ENCODE results near the gene HERPUD2. TPM values are rescaled to one million over a fixed set of nuclear protein-coding genes. Genes with fewer than 3 reads are reported as not detected.
"Not testable (repeated sequence)": the region's sequence is repeated elsewhere in the genome, so short reads cannot be mapped to it uniquely, and the experiment has no call there.

The HERPUD2 gene
- total RNA-seq, 1 donor from 2014 or later = 31.8 TPM

- Mint-ChIP-seq H3K9me3 (ENCODE audit: unreplicated experiment) (no peaks in the 10 kb centered on the region), H3K4me1 (ENCODE audit: unreplicated experiment) (peaks cover 61% of the 10 kb centered on the region), H3K27me3 (ENCODE audit: unreplicated experiment) (no peaks in the 10 kb centered on the region), H3K4me3 (ENCODE audit: unreplicated experiment) (peak overlapping the region; percentile 90), H3K27ac (ENCODE audit: unreplicated experiment) (peak overlapping the region; percentile 94), H3K36me3 (ENCODE audit: unreplicated experiment) (peaks cover 18% of the 10 kb centered on the region)
- no peak for DNase-seq (ENCODE audit: extremely low spot score, unreplicated experiment)
- no peak for TF ChIP-seq CTCF (IDR thresholded peaks at IDR 0.05)
Observed at GRCh38 chr7:35695473-35695850, 527 bp upstream of the HERPUD2 start.

- no peak for TF ChIP-seq CTCF (IDR thresholded peaks at IDR 0.05)
- no peaks in the 10 kb centered on the region for H3K27me3 Mint-ChIP-seq (ENCODE audit: unreplicated experiment)
- H3K4me3 Mint-ChIP-seq (ENCODE audit: unreplicated experiment) = peak overlapping the region; percentile 90
- H3K4me1 Mint-ChIP-seq (ENCODE audit: unreplicated experiment) = peaks cover 68% of the 10 kb centered on the region
- peaks cover 21% of the 10 kb centered on the region for H3K36me3 Mint-ChIP-seq (ENCODE audit: unreplicated experiment)
- peak overlapping the region; percentile 78 for H3K27ac Mint-ChIP-seq (ENCODE audit: unreplicated experiment)
- DNase-seq (ENCODE audit: extremely low spot score, unreplicated experiment) = no peak
- no peaks in the 10 kb centered on the region for H3K9me3 Mint-ChIP-seq (ENCODE audit: unreplicated experiment)
Observed at GRCh38 chr7:35694161-35694783, 663 bp downstream of the HERPUD2 start.

GRCh38 chr7:35691827-35692307 is 3.1 kb downstream of the HERPUD2 start:
- TF ChIP-seq CTCF (IDR thresholded peaks at IDR 0.05) = no peak
- Mint-ChIP-seq H3K9me3 (ENCODE audit: unreplicated experiment) (no peaks in the 10 kb centered on the region), H3K36me3 (ENCODE audit: unreplicated experiment) (peaks cover 23% of the 10 kb centered on the region), H3K4me1 (ENCODE audit: unreplicated experiment) (peaks cover 75% of the 10 kb centered on the region), H3K4me3 (ENCODE audit: unreplicated experiment) (peak overlapping the region; percentile 90), H3K27me3 (ENCODE audit: unreplicated experiment) (no peaks in the 10 kb centered on the region), H3K27ac (ENCODE audit: unreplicated experiment) (no peak overlapping the region)
- DNase-seq (ENCODE audit: extremely low spot score, unreplicated experiment) = no peak

GRCh38 chr7:35691366-35691765 is 3.6 kb downstream of the HERPUD2 start:
- peaks cover 23% of the 10 kb centered on the region for H3K36me3 Mint-ChIP-seq (ENCODE audit: unreplicated experiment)
- H3K9me3 Mint-ChIP-seq (ENCODE audit: unreplicated experiment) = no peaks in the 10 kb centered on the region
- no peaks in the 10 kb centered on the region for H3K27me3 Mint-ChIP-seq (ENCODE audit: unreplicated experiment)
- no peak overlapping the region for H3K27ac Mint-ChIP-seq (ENCODE audit: unreplicated experiment)
- peaks cover 70% of the 10 kb centered on the region for H3K4me1 Mint-ChIP-seq (ENCODE audit: unreplicated experiment)
- DNase-seq (ENCODE audit: extremely low spot score, unreplicated experiment) = no peak
- TF ChIP-seq CTCF (IDR thresholded peaks at IDR 0.05) = no peak
- peak overlapping the region; percentile 19 for H3K4me3 Mint-ChIP-seq (ENCODE audit: unreplicated experiment)

GRCh38 chr7:35690614-35691013 is 4.3 kb downstream of the HERPUD2 start:
- not testable (repeated sequence) for H3K27ac Mint-ChIP-seq (ENCODE audit: unreplicated experiment); H3K9me3 Mint-ChIP-seq (ENCODE audit: unreplicated experiment); H3K4me3 Mint-ChIP-seq (ENCODE audit: unreplicated experiment); DNase-seq (ENCODE audit: extremely low spot score, unreplicated experiment); H3K27me3 Mint-ChIP-seq (ENCODE audit: unreplicated experiment)
- peaks cover 62% of the 10 kb centered on the region for H3K4me1 Mint-ChIP-seq (ENCODE audit: unreplicated experiment)
- peaks cover 23% of the 10 kb centered on the region for H3K36me3 Mint-ChIP-seq (ENCODE audit: unreplicated experiment)
